CD14-positive monocyte (primary cell): ENCODE results near the gene LIMK1. TPM values are rescaled to one million over a fixed set of nuclear protein-coding genes. Genes with fewer than 3 reads are reported as not detected.
A peak's percentile ranks its signal among the peaks of the same experiment; 100 is the strongest.

Experiments
- DNase-seq, 3 donors: peaks; one replicate each; pipeline ENCODE4 v3.0.0-alpha.2; 2011 to 2022
- H2AFZ ChIP-seq: 2 replicates; pipeline ENCODE4 v1.6.0; 2012; ENCODE audit warnings: mild to moderate bottlenecking, low read depth, low read length, inconsistent platforms; ENCODE audit not compliant: insufficient read depth, poor library complexity, severe bottlenecking
- H3K27ac ChIP-seq, 2 donors: 1 replicate in 1 of 2; 2 replicates in 1 of 2; pipeline ENCODE4 v1.5.1; 2012 to 2013; ENCODE audit warnings: low read length in 2 of 2, control low read depth in 1 of 2, inconsistent platforms in 1 of 2, low read depth in 1 of 2, mild to moderate bottlenecking in 1 of 2
- H3K27me3 ChIP-seq, 2 donors: one replicate each; pipeline versions ENCODE4 v1.6.0 to v1.6.1; 2011 to 2013; ENCODE audit warnings: low read length in 2 of 2; ENCODE audit not compliant: control insufficient read depth in 2 of 2, insufficient read depth in 2 of 2
- H3K36me3 ChIP-seq, 2 donors: replicated peaks in 1 of 2; 1 replicate in 1 of 2; 2 replicates in 1 of 2; pipeline versions ENCODE4 v1.5.1 to v1.6.1; 2012 to 2013; ENCODE audit warnings: low read length in 2 of 2, control low read depth in 1 of 2, inconsistent platforms in 1 of 2, mild to moderate bottlenecking in 1 of 2; ENCODE audit not compliant: insufficient read depth in 2 of 2, control insufficient read depth in 1 of 2
- H3K4me1 ChIP-seq, 2 donors: 1 replicate in 1 of 2; 2 replicates in 1 of 2; pipeline versions ENCODE4 v1.5.1 to v1.6.1; 2012 to 2013; ENCODE audit warnings: low read length in 2 of 2, control low read depth in 1 of 2, inconsistent platforms in 1 of 2, mild to moderate bottlenecking in 1 of 2, moderate library complexity in 1 of 2; ENCODE audit not compliant: insufficient read depth in 2 of 2, control insufficient read depth in 1 of 2
- H3K4me2 ChIP-seq: replicated peaks from 2 replicates; pipeline ENCODE3; 2012; ENCODE audit warnings: low read length, moderate library complexity, mild to moderate bottlenecking; ENCODE audit not compliant: poor library complexity, severe bottlenecking; ENCODE audit errors: extremely low read depth
- H3K4me3 ChIP-seq, 3 experiments: fragments of 200-600 bp in 1 of 3; sonication (generic) in 1 of 3; replicated peaks in 1 of 3; 1 replicate in 2 of 3; 2 replicates in 1 of 3; pipeline ENCODE4 v1.5.1; 2011 to 2013; ENCODE audit warnings: low read length in 3 of 3, mild to moderate bottlenecking in 3 of 3, control low read depth in 2 of 3, low read depth in 2 of 3, inconsistent platforms in 1 of 3, moderate library complexity in 1 of 3
- H3K79me2 ChIP-seq: 2 replicates; pipeline ENCODE4 v1.6.0; 2012; ENCODE audit warnings: mild to moderate bottlenecking, control low read depth, inconsistent platforms, low read length, moderate library complexity; ENCODE audit not compliant: insufficient read depth
- H3K9ac ChIP-seq: 2 replicates; pipeline ENCODE4 v1.6.0; 2017; ENCODE audit warnings: low read length, mild to moderate bottlenecking; ENCODE audit not compliant: insufficient read depth, poor library complexity, severe bottlenecking
- H3K9me3 ChIP-seq, 2 donors: replicated peaks in 1 of 2; 1 replicate in 1 of 2; 2 replicates in 1 of 2; pipeline versions ENCODE4 v1.5.1 to v1.6.1; 2012 to 2013; ENCODE audit warnings: low read length in 2 of 2, control low read depth in 1 of 2; ENCODE audit not compliant: control insufficient read depth in 1 of 2, insufficient read depth in 1 of 2
- H4K20me1 ChIP-seq: 2 replicates; pipeline ENCODE4 v1.6.0; 2012; ENCODE audit warnings: mild to moderate bottlenecking, low read length, control low read depth, moderate library complexity; ENCODE audit not compliant: insufficient read depth
- H3K27ac Mint-ChIP-seq, 7 donors: one replicate each; pipeline ENCODE4 v1.8.0; 2020; ENCODE audit warnings: mild to moderate bottlenecking in 7 of 7, mixed read lengths in 7 of 7, moderate library complexity in 6 of 7, inconsistent platforms in 2 of 7
- H3K27me3 Mint-ChIP-seq, 3 donors: one replicate each; pipeline ENCODE4 v1.8.0; 2021 to 2022; ENCODE audit warnings: low read depth in 3 of 3, mild to moderate bottlenecking in 3 of 3, mixed read lengths in 3 of 3, moderate library complexity in 3 of 3, inconsistent platforms in 1 of 3
- H3K36me3 Mint-ChIP-seq, 2 donors: one replicate each; pipeline ENCODE4 v1.8.0; 2020; ENCODE audit warnings: mixed read lengths in 2 of 2, inconsistent platforms in 1 of 2, mild to moderate bottlenecking in 1 of 2
- H3K4me1 Mint-ChIP-seq: one replicate; pipeline ENCODE4 v1.8.0; 2020; ENCODE audit warnings: mild to moderate bottlenecking, mixed read lengths
- H3K4me3 Mint-ChIP-seq, 2 donors: one replicate each; pipeline ENCODE4 v1.8.0; 2020; ENCODE audit warnings: mild to moderate bottlenecking in 2 of 2, mixed read lengths in 2 of 2, moderate library complexity in 1 of 2
- H3K9me3 Mint-ChIP-seq, 7 donors: one replicate each; pipeline ENCODE4 v1.8.0; 2020 to 2022; ENCODE audit warnings: mixed read lengths in 7 of 7, mild to moderate bottlenecking in 6 of 7, moderate library complexity in 6 of 7, inconsistent platforms in 2 of 7
- CTCF ChIP-seq: fragments of 200-600 bp; IDR thresholded peaks from one replicate; pipeline ENCODE4 v1.8.0; 2022; ENCODE audit warnings: antibody characterized with exemption, mild to moderate bottlenecking
- WGBS: methylation state at CpG from one replicate; pipeline ENCODE4 v1.1.5; 2013; ENCODE audit warnings: missing lambda C conversion rate; ENCODE audit not compliant: insufficient coverage; 5-methylcytosine and 5-hydroxymethylcytosine counted together
- intact Hi-C, 2 donors: fragments of 100-400 bp; cut with micrococcal nuclease; formaldehyde crosslinking; loops; one replicate each; pipeline versions ENCODE4 v1.15.0 to v1.15.1; 2023
- polyA plus RNA-seq, 3 donors: library from polyadenylated mRNA; depleted of rRNA in 1 of 3; unstranded in 2 of 3; stranded (reverse) in 1 of 3; fragments of 300-500 nt in 2 of 3; fragments of >200 nt in 1 of 3; fragmentation: Illumina TruSeq in 2 of 3; gene quantifications; 1 replicate in 2 of 3; 2 replicates in 1 of 3; pipeline ENCODE4 v1.2.3, GENCODE V29; 2012 to 2021

LIMK1 gene
- polyA plus RNA-seq, 3 donors = 12.6 to 30.2 (median 13.9) TPM

GRCh38 chr7:74051629-74052410 lies 31.8 kb upstream of the LIMK1 start:
- Histone ChIP-seq H3K27me3 (no peaks in the 10 kb centered on the region), H3K9me3 (no peaks in the 10 kb centered on the region), H3K4me3 (no peak overlapping the region), H4K20me1 (no peaks in the 10 kb centered on the region), H3K9ac (no peak overlapping the region), H3K36me3 (no peaks in the 10 kb centered on the region), H3K27ac (no peak overlapping the region), H2AFZ (no peak overlapping the region), H3K4me2 (no peak overlapping the region), H3K4me1 (no peaks in the 10 kb centered on the region), H3K79me2 (no peaks in the 10 kb centered on the region)
- intact Hi-C loops = no loop called here
- DNase-seq = no peak
- Mint-ChIP-seq H3K27ac (no peak overlapping the region), H3K36me3 (no peaks in the 10 kb centered on the region), H3K4me1 (no peaks in the 10 kb centered on the region), H3K4me3 (no peak overlapping the region), H3K9me3 (peaks cover 0 to 3% (median 0%) of the 10 kb centered on the region in 7 donors), H3K27me3 (peaks cover 1 to 3% (median 2%) of the 10 kb centered on the region in 3 donors)
- WGBS = 93% methylated on average over 12 of the region's 16 CpGs
- peak; percentile 22 for TF ChIP-seq CTCF

- peaks cover 1 to 5% (median 3%) of the 10 kb centered on the region in 3 donors for H3K27me3 Mint-ChIP-seq
- H2AFZ ChIP-seq = no peak overlapping the region
- WGBS = 71% methylated on average over 1 of the region's 1 CpG
- intact Hi-C loops = no loop called here
- no peaks in the 10 kb centered on the region for H3K36me3 Mint-ChIP-seq
- H3K27me3 ChIP-seq = no peaks in the 10 kb centered on the region
- H3K4me1 Mint-ChIP-seq = peaks cover 4% of the 10 kb centered on the region
- H3K36me3 ChIP-seq = no peaks in the 10 kb centered on the region
- H3K4me2 ChIP-seq = no peak overlapping the region
- no peak overlapping the region for H3K27ac Mint-ChIP-seq
- no peak overlapping the region for H3K4me3 Mint-ChIP-seq
- no peak for TF ChIP-seq CTCF
- peaks cover 0 to 4% (median 0%) of the 10 kb centered on the region in 7 donors for H3K9me3 Mint-ChIP-seq
- DNase-seq = no peak
- H3K4me1 ChIP-seq = peaks cover 5% of the 10 kb centered on the region in 2 donors
- H3K27ac ChIP-seq = no peak overlapping the region
- H3K79me2 ChIP-seq = no peaks in the 10 kb centered on the region
- H3K9me3 ChIP-seq = peaks cover 0 to 2% of the 10 kb centered on the region in 2 donors
- H3K9ac ChIP-seq = no peak overlapping the region
- H3K4me3 ChIP-seq = no peak overlapping the region
- H4K20me1 ChIP-seq = no peaks in the 10 kb centered on the region
These were observed 31.0 kb upstream of the LIMK1 start for GRCh38 chr7:74052628-74053027.
